Prostate gland (tissue), 2 donors: ENCODE measurements around the gene COLQ. TPM values are rescaled to one million over a fixed set of nuclear protein-coding genes. Genes with fewer than 3 reads are reported as not detected.

Source experiments
- DNase-seq: peaks from one replicate; pipeline ENCODE4 v3.0.0-alpha.2; 2019; ENCODE audit warnings: low spot score
- H3K27ac ChIP-seq, 2 donors: fragments of 200-600 bp; sonication (generic); 2 replicates each; pipeline ENCODE4 v1.5.1; 2017 to 2019
- H3K27me3 ChIP-seq: fragments of 200-600 bp; sonication (generic); replicated peaks from 2 replicates; pipeline ENCODE4 v1.5.1; 2019; ENCODE audit not compliant: insufficient read depth
- H3K36me3 ChIP-seq, 2 donors: fragments of 200-600 bp; sonication (generic); 1 replicate in 1 of 2; 2 replicates in 1 of 2; pipeline versions ENCODE4 v1.5.1 to v1.8.1; 2017 to 2019
- H3K4me1 ChIP-seq: fragments of 200-600 bp; sonication (generic); replicated peaks from 2 replicates; pipeline ENCODE4 v1.5.1; 2019
- H3K4me3 ChIP-seq, 2 donors: fragments of 200-600 bp; sonication (generic); 2 replicates each; pipeline ENCODE4 v1.5.1; 2017 to 2019
- H3K9me3 ChIP-seq: fragments of 200-600 bp; sonication (generic); 2 replicates; pipeline ENCODE4 v1.5.1; 2017
- CTCF ChIP-seq, 4 experiments: fragments of 200-600 bp in 2 of 4; fragments of 450-650 bp in 2 of 4; sonication (generic) in 2 of 4; IDR thresholded peaks; 1 replicate in 3 of 4; 2 replicates in 1 of 4; pipeline ENCODE4 v1.5.1; 2016 to 2019; ENCODE audit warnings: antibody characterized with exemption in 4 of 4, mild to moderate bottlenecking in 2 of 4, moderate library complexity in 2 of 4
- POLR2A ChIP-seq: fragments of 450-650 bp; IDR thresholded peaks from one replicate; pipeline ENCODE4 v1.6.1; 2016; ENCODE audit warnings: antibody characterized with exemption, mild to moderate bottlenecking
- POLR2AphosphoS5 ChIP-seq: sonication (generic); formaldehyde crosslinking; IDR thresholded peaks from one replicate; pipeline ENCODE4 v1.6.1; 2017; ENCODE audit warnings: antibody characterized with exemption
- WGBS: methylation state at CpG from one replicate; pipeline ENCODE4 v1.1.5; 2018; 5-methylcytosine and 5-hydroxymethylcytosine counted together
- intact Hi-C: fragments of 100-400 bp; cut with DNase I; formaldehyde crosslinking; loops from one replicate; pipeline ENCODE4 v1.14.2; 2022
- total RNA-seq, 2 donors: library from RNA; depleted of rRNA; stranded (reverse); fragments of >200 nt; gene quantifications; one replicate each; pipeline ENCODE4 v1.1.0, GENCODE V29; 2016

Gene COLQ
- total RNA-seq, 2 donors from 2014 or later = 0.87 to 3.9 TPM

- H3K9me3 ChIP-seq = no peaks in the 10 kb centered on the region
- no peaks in the 10 kb centered on the region for H3K4me1 ChIP-seq
- intact Hi-C loops = no loop called here
- WGBS = 85% methylated on average over 1 of the region's 1 CpG
- no peak for DNase-seq
- H3K36me3 ChIP-seq = no peaks in the 10 kb centered on the region
- H3K27ac ChIP-seq = no peak overlapping the region
- no peaks in the 10 kb centered on the region for H3K27me3 ChIP-seq
- H3K4me3 ChIP-seq = no peak overlapping the region
- TF ChIP-seq CTCF (IDR thresholded peaks at IDR 0.05) = no peak
- TF ChIP-seq POLR2AphosphoS5 = no peak
Observed at GRCh38 chr3:15531346-15531745, 9.8 kb upstream of the COLQ start.

GRCh38 chr3:15528854-15529537 is 7.5 kb upstream of the COLQ start:
- Histone ChIP-seq H3K27ac (no peak overlapping the region), H3K4me3 (no peak overlapping the region), H3K27me3 (no peaks in the 10 kb centered on the region), H3K9me3 (no peaks in the 10 kb centered on the region), H3K36me3 (no peaks in the 10 kb centered on the region), H3K4me1 (no peaks in the 10 kb centered on the region)
- TF ChIP-seq CTCF (IDR thresholded peaks at IDR 0.05) (no peak), POLR2A (no peak), POLR2AphosphoS5 (no peak)
- WGBS = 91% methylated on average over 4 of the region's 4 CpGs
- no peak for DNase-seq
- intact Hi-C loops = no loop called here

GRCh38 chr3:15527031-15527459 is 5.5 kb upstream of the COLQ start:
- no peak for DNase-seq
- WGBS = 49% methylated on average over 4 of the region's 4 CpGs

GRCh38 chr3:15525790-15526189 is 4.3 kb upstream of the COLQ start:
- 95% methylated on average over 1 of the region's 1 CpG for WGBS
- no peaks in the 10 kb centered on the region for H3K36me3 ChIP-seq
- no peak overlapping the region for H3K27ac ChIP-seq
- H3K4me3 ChIP-seq = no peak overlapping the region
- H3K9me3 ChIP-seq = no peaks in the 10 kb centered on the region
- no peak for DNase-seq
- H3K27me3 ChIP-seq = no peaks in the 10 kb centered on the region
- TF ChIP-seq CTCF (IDR thresholded peaks at IDR 0.05) = no peak
- no peak for TF ChIP-seq POLR2AphosphoS5
- TF ChIP-seq POLR2A = no peak
- H3K4me1 ChIP-seq = no peaks in the 10 kb centered on the region
- intact Hi-C loops = no loop called here

More at GRCh38 chr3:15527031-15527459, 5.5 kb upstream of the COLQ start:
- no peak overlapping the region for H3K27ac ChIP-seq
- no peaks in the 10 kb centered on the region for H3K4me1 ChIP-seq
- H3K4me3 ChIP-seq = no peak overlapping the region
- intact Hi-C loops = no loop called here
- TF ChIP-seq POLR2A = no peak
- no peak for TF ChIP-seq CTCF (IDR thresholded peaks at IDR 0.05)
- no peak for TF ChIP-seq POLR2AphosphoS5
- H3K27me3 ChIP-seq = no peaks in the 10 kb centered on the region
- H3K9me3 ChIP-seq = no peaks in the 10 kb centered on the region
- no peaks in the 10 kb centered on the region for H3K36me3 ChIP-seq

- TF ChIP-seq CTCF (IDR thresholded peaks at IDR 0.05) (no peak), POLR2A (no peak), POLR2AphosphoS5 (no peak)
- Histone ChIP-seq H3K9me3 (no peaks in the 10 kb centered on the region), H3K4me1 (no peaks in the 10 kb centered on the region), H3K27me3 (no peaks in the 10 kb centered on the region), H3K36me3 (no peaks in the 10 kb centered on the region), H3K27ac (no peak overlapping the region), H3K4me3 (no peak overlapping the region)
- intact Hi-C loops = no loop called here
- DNase-seq = no peak
- WGBS = 83% methylated on average over 6 of the region's 6 CpGs
Observed at GRCh38 chr3:15523660-15524417, 2.3 kb upstream of the COLQ start.
